Cardiac fibroblast (primary cell): ENCODE data around the gene C10orf105.
A peak's percentile ranks its signal among the peaks of the same experiment; 100 is the strongest.

Experiments used
- DNase-seq, 2 donors: peaks; one replicate each; pipeline versions ENCODE4 v3.0.0 to v3.0.0-alpha.2; 2010; ENCODE audit warnings: low read depth in 2 of 2
- H3K4me3 ChIP-seq, 2 donors: replicated peaks in 1 of 2; 1 replicate in 1 of 2; 2 replicates in 1 of 2; pipeline ENCODE4 v1.5.1; 2011; ENCODE audit warnings: low read depth in 2 of 2, low read length in 2 of 2, mild to moderate bottlenecking in 2 of 2, moderate library complexity in 1 of 2
- TF ChIP-seq, protein P1 (sequence below): IDR thresholded peaks from one replicate; pipeline ENCODE4 v1.5.1; 2011; ENCODE audit warnings: low read depth, mild to moderate bottlenecking, low read length, inconsistent platforms

Gene C10orf105

DNA sequence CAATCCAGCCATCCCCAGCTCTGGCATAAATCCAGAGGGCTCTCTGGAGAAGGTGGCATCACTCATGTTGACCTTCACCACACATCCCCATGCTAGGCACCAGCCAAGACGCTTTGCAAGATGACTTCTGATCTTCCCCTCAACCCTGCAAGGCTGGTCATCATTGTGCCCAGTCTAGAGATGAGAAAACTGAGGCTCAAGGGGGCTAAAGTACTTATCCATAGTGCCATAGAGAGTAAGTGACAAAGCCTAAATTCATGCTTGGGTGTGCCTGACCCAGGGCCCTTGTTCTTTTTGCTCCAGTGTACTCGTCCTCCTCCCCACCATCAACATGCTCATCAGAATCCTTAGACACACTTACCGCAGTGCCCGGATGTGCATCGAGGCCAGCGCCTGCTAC, 1.7 kb upstream of the C10orf105 start:
- TF ChIP-seq, protein P1, sequence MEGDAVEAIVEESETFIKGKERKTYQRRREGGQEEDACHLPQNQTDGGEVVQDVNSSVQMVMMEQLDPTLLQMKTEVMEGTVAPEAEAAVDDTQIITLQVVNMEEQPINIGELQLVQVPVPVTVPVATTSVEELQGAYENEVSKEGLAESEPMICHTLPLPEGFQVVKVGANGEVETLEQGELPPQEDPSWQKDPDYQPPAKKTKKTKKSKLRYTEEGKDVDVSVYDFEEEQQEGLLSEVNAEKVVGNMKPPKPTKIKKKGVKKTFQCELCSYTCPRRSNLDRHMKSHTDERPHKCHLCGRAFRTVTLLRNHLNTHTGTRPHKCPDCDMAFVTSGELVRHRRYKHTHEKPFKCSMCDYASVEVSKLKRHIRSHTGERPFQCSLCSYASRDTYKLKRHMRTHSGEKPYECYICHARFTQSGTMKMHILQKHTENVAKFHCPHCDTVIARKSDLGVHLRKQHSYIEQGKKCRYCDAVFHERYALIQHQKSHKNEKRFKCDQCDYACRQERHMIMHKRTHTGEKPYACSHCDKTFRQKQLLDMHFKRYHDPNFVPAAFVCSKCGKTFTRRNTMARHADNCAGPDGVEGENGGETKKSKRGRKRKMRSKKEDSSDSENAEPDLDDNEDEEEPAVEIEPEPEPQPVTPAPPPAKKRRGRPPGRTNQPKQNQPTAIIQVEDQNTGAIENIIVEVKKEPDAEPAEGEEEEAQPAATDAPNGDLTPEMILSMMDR = no peak
- H3K4me3 ChIP-seq = no peak overlapping the region
- no peak for DNase-seq

DNA sequence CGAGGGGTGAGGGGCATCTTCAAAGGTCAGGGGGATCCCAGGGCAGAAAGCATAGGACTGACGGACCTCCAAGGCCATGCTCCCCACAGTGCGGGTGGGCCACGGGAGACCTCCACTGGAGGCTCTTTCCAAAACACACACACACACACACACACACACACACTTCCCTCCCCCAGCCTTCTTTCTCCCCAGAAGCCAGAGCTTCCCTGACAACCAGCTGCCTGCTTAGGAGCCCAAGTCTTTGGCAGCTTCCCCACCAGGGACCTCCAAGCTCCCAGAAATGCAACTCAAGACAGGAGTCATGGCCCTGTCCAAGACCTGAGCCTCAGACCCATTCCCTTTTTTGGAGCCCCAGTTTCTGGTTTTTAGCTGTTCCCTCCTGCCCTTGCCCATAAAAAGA, 710 bp upstream of the C10orf105 start:
- DNase-seq = peak in 1 of 2 donors; percentile 17
- TF ChIP-seq, protein P1 = no peak
- H3K4me3 ChIP-seq = no peak overlapping the region

DNA sequence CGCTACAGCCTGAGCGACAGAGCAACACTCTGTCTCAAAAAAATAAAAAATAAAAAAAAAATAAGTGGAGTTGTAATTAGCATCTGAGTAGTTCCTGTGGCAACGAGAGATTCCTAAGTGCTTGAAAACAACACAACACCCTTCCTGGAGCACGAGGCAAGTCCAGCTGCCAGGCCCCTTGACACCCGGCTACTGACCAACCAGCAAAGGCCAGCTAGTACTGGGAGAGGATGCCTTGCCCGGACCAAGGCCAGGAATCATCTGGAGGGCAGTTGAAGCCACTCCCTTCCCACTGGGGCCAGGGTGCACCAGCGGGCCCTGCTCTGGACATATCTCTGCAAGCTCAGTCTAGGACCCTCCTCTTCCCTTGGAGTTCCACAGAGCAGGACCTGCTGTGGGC, 536 bp downstream of the C10orf105 start:
- peak in 1 of 2 donors; percentile 65 for DNase-seq
- H3K4me3 ChIP-seq = no peak overlapping the region
- TF ChIP-seq, protein P1 = no peak

DNA sequence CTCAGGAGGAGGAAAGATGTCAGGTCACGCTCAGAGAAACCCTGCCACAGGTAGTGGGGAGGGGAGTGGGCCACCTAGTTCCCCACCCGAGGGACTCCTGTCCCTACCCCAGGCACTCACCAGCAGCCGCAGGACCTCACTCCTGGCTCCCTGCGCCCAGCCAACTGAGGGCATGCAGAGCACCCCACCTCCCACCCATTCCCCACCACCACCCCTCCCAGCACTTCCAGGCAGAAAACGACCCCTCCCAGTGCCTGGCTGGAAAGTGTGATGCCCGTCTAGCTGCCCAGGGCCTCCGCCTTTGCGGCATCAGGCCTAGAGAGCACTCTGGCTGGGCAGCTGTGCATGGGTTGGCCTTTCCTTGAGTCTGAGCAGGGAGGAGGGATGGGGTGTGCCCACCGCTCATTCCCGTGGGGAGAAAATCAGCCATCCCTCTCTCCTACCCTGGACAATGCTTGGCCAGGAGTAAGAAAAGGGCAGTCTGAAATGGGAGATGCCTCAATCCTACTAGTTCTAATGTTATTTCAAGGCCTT, 1.3 kb downstream of the C10orf105 start:
- TF ChIP-seq, protein P1 = no peak
- no peak overlapping the region for H3K4me3 ChIP-seq
- DNase-seq = no peak

DNA sequence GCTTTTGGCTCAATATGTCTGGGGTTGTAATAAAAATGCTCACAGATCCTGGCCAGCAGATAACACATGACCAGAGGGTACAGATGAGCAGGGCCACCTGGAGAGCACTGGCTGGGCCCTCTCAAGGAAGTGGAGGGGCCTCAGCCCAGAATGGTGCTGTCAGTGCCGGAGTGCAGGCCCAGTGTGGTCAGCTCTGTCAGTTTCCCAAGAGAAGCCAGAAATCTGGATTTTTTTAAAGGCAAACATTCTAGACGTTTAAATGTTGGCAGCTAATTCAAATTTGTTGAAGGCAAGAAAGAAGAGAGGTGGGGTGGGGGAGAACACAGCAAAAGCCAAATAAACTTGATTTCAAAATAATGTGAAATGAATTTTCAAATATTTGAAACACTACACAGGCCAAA, 2.0 kb downstream of the C10orf105 start:
- TF ChIP-seq, protein P1 = no peak
- DNase-seq = peak in 1 of 2 donors; percentile 32

DNA sequence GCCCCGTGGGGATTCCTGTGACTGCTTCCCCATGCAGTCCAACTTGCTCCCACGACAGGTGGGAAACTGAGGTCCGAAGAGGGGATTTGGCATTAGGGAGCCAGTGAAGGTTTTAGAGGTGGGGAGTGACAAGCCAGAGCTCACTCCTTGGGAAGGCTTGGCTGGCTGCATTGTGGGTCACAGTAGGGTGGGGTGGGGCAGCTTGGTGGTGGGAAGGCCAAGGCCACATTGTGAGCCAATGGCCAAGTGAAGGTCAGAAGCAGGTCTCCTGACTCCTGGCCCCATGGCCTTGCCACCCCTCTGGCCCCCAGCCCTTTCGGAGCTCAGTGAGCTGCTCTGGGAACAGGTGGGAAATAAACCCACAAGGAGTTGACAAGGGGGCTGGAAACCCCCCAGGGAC, 2.5 kb downstream of the C10orf105 start:
- TF ChIP-seq, protein P1 = no peak
- DNase-seq = no peak
- H3K4me3 ChIP-seq = no peak overlapping the region

More for the DNA sequence above, 2.0 kb downstream of the C10orf105 start:
- H3K4me3 ChIP-seq = no peak overlapping the region

DNA sequence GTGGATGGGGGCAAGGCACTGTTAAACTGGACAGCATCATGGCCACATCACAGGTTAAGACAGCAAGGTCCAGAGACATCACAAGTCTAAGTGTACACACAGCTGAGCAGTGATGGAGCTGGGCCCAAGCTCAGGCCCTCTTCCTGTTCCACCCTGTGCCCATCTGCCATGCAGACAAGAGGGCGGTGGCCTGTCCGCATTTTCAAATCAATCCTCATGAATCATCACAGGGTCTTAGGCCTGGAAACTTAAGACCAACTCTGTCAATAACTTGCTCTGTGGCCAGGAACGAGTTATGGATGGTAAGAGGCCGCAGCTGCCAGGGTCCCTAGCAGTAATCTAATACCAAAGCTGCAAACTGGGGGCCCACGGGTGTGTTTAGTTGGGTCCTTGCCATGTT, 3.2 kb downstream of the C10orf105 start:
- no peak for DNase-seq
- no peak overlapping the region for H3K4me3 ChIP-seq
- TF ChIP-seq, protein P1 = no peak
